Keratinocyte (primary cell): ENCODE data around the gene KLRF1. TPM values are rescaled to one million over a fixed set of nuclear protein-coding genes. Genes with fewer than 3 reads are reported as not detected.
A peak's percentile ranks its signal among the peaks of the same experiment; 100 is the strongest.

Source experiments
- DNase-seq: peaks from one replicate; pipeline ENCODE4 v3.0.0-alpha.2; 2011; ENCODE audit warnings: low read depth, missing footprints, low spot score
- FAIRE-seq: peaks from 2 replicates; lab custom pipeline; 2011; peaks lifted over from hg19 to GRCh38; lab: Jason Lieb, UNC
- H2AFZ ChIP-seq: 2 replicates; pipeline ENCODE4 v1.6.0; 2012; ENCODE audit warnings: low read length, control low read depth, inconsistent platforms; ENCODE audit not compliant: control insufficient read depth
- H3K27ac ChIP-seq: 2 replicates; pipeline ENCODE4 v1.5.1; 2011; ENCODE audit warnings: low read length; ENCODE audit not compliant: control insufficient read depth, insufficient read depth
- H3K27me3 ChIP-seq: 3 replicates; pipeline ENCODE4 v1.6.0; 2011; ENCODE audit warnings: low read length; ENCODE audit not compliant: control insufficient read depth, insufficient read depth; ENCODE audit errors: extremely low read depth
- H3K36me3 ChIP-seq, 2 experiments: 2 replicates in 1 of 2; 3 replicates in 1 of 2; pipeline ENCODE4 v1.5.1; 2011; ENCODE audit warnings: low read length in 2 of 2, mild to moderate bottlenecking in 1 of 2; ENCODE audit not compliant: control insufficient read depth in 2 of 2, insufficient read depth in 2 of 2; ENCODE audit errors: extremely low read depth in 1 of 2
- H3K4me1 ChIP-seq: 3 replicates; pipeline ENCODE4 v1.5.1; 2011; ENCODE audit warnings: low read length; ENCODE audit not compliant: control insufficient read depth, insufficient read depth; ENCODE audit errors: extremely low read depth
- H3K4me2 ChIP-seq: 3 replicates; pipeline ENCODE4 v1.6.0; 2011; ENCODE audit warnings: low read depth, low read length; ENCODE audit not compliant: control insufficient read depth, insufficient read depth; ENCODE audit errors: extremely low read depth
- H3K4me3 ChIP-seq, 3 experiments: fragments of 200-600 bp in 1 of 3; sonication (generic) in 1 of 3; 2 replicates in 2 of 3; 3 replicates in 1 of 3; pipeline ENCODE4 v1.5.1; 2011 to 2016; ENCODE audit warnings: low read length in 3 of 3, mild to moderate bottlenecking in 3 of 3, control low read depth in 2 of 3, inconsistent platforms in 1 of 3, low read depth in 1 of 3, mixed read lengths in 1 of 3, mixed run types in 1 of 3, moderate library complexity in 1 of 3; ENCODE audit not compliant: control insufficient read depth in 2 of 3, insufficient read depth in 2 of 3; ENCODE audit errors: extremely low read depth in 1 of 3
- H3K79me2 ChIP-seq: 2 replicates; pipeline ENCODE4 v1.6.0; 2012; ENCODE audit warnings: low read length; ENCODE audit not compliant: control insufficient read depth, insufficient read depth
- H3K9ac ChIP-seq: 3 replicates; pipeline ENCODE4 v1.6.0; 2011; ENCODE audit warnings: low read length; ENCODE audit not compliant: control insufficient read depth, insufficient read depth; ENCODE audit errors: extremely low read depth
- H3K9me1 ChIP-seq: 3 replicates; pipeline ENCODE4 v1.6.0; 2011; ENCODE audit warnings: low read length; ENCODE audit not compliant: control insufficient read depth, insufficient read depth; ENCODE audit errors: extremely low read depth
- H3K9me3 ChIP-seq: 2 replicates; pipeline ENCODE4 v1.5.1; 2012; ENCODE audit warnings: low read depth, low read length; ENCODE audit not compliant: control insufficient read depth
- H4K20me1 ChIP-seq: 3 replicates; pipeline ENCODE4 v1.6.0; 2011; ENCODE audit warnings: low read length; ENCODE audit not compliant: control insufficient read depth, insufficient read depth; ENCODE audit errors: extremely low read depth
- EZH2 ChIP-seq: IDR thresholded peaks from one replicate; pipeline ENCODE4 v1.6.1; 2012; ENCODE audit warnings: inconsistent platforms, mild to moderate bottlenecking, low read length, moderate library complexity
- dilution Hi-C: fragments of 300-500 bp; cut with MboI; formaldehyde crosslinking; loops from one replicate; pipeline ENCODE4 v1.7.0; 2020; ENCODE audit warnings: low sequenced_read_pairs; ENCODE audit not compliant: extremely low pct_ligation_motif_present
- polyA plus RNA-seq, 5 experiments: library from polyadenylated mRNA; depleted of rRNA in 3 of 5; stranded (reverse) in 3 of 5; stranded (forward) in 1 of 5; unstranded in 1 of 5; fragments of >200 nt; gene quantifications; 1 replicate in 1 of 5; 2 replicates in 3 of 5; 3 replicates in 1 of 5; pipeline versions ENCODE4 v1.2.1 to v1.2.3, GENCODE V29; 2011 to 2012; ENCODE audit warnings: missing spikeins in 2 of 5, low read depth in 1 of 5, low replicate concordance in 1 of 5
- TF ChIP-seq, protein P1 (sequence below), 3 experiments: IDR thresholded peaks in 1 of 3; conservative IDR thresholded peaks in 1 of 3; optimal IDR thresholded peaks in 1 of 3; 2 replicates in 2 of 3; 3 replicates in 1 of 3; pipeline versions ENCODE3 to v1.5.1; 2011; ENCODE audit warnings: low read length in 3 of 3, mild to moderate bottlenecking in 3 of 3, moderate library complexity in 2 of 3, control low read depth in 1 of 3, inconsistent platforms in 1 of 3; ENCODE audit not compliant: insufficient read depth in 2 of 3; ENCODE audit errors: extremely low read depth in 1 of 3

Gene KLRF1
- polyA plus RNA-seq, 1 donor (not counting 4 experiments of a cell fraction or from before 2014, with no cell fraction given) = 0.12 TPM

DNA sequence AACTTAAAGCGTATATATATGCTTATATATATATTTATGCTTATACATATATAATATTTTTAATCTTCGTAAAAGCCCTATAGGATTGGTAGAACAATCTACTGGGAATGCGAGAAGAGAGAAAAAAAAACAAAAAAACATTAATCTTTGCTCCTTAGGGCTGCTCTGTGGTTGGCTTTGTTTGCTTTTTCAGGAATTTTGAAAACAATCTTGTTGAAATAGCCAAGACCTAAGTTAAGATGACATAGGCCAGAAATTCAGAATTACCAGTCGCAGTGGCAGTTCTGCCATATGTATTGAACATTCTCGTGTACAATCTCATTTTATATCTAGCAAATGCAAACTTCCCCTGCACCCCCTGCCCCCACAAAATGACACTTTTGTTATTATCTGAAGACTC lies 54.7 kb downstream of the KLRF1 start:
- TF ChIP-seq EZH2 = no peak
- Histone ChIP-seq H4K20me1 (no peaks in the 10 kb centered on the region), H3K4me3 (no peak overlapping the region), H3K79me2 (no peaks in the 10 kb centered on the region), H2AFZ (no peak overlapping the region), H3K9me1 (no peaks in the 10 kb centered on the region), H3K9ac (no peak overlapping the region), H3K36me3 (no peaks in the 10 kb centered on the region), H3K4me2 (no peak overlapping the region), H3K9me3 (no peaks in the 10 kb centered on the region), H3K4me1 (peaks cover 11% of the 10 kb centered on the region), H3K27me3 (no peaks in the 10 kb centered on the region), H3K27ac (no peak overlapping the region)
- no peak for DNase-seq
- dilution Hi-C loops = no loop called here
- no peak for FAIRE-seq

DNA sequence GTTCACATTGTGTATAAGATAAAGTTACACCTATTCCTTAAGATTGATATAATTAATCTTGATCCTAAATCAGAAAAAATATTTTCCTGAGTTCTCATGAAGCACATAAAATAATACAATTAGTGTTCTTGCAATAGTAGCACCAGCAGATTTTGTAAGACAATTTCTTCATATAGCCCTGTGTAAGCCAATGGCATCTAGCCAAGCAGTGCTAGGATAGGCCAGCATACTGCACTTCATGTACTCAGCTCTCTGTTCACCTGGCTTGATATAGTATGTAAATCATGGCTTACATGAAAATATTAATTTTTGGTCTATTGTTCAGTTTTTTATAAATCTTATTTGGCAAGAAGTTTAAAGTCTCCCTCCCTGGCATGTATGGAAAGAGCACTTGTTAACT lies 55.9 kb downstream of the KLRF1 start:
- dilution Hi-C loops = no loop called here
- Histone ChIP-seq H3K4me1 (peaks cover 11% of the 10 kb centered on the region), H3K9me1 (no peaks in the 10 kb centered on the region), H3K9ac (no peak overlapping the region), H3K79me2 (no peaks in the 10 kb centered on the region), H3K36me3 (no peaks in the 10 kb centered on the region), H3K4me3 (no peak overlapping the region), H3K27me3 (no peaks in the 10 kb centered on the region), H3K27ac (no peak overlapping the region), H3K4me2 (peak overlapping the region; percentile 35), H2AFZ (no peak overlapping the region), H3K9me3 (no peaks in the 10 kb centered on the region), H4K20me1 (no peaks in the 10 kb centered on the region)
- peak; percentile 72 for FAIRE-seq
- DNase-seq = no peak
- TF ChIP-seq, protein P1, sequence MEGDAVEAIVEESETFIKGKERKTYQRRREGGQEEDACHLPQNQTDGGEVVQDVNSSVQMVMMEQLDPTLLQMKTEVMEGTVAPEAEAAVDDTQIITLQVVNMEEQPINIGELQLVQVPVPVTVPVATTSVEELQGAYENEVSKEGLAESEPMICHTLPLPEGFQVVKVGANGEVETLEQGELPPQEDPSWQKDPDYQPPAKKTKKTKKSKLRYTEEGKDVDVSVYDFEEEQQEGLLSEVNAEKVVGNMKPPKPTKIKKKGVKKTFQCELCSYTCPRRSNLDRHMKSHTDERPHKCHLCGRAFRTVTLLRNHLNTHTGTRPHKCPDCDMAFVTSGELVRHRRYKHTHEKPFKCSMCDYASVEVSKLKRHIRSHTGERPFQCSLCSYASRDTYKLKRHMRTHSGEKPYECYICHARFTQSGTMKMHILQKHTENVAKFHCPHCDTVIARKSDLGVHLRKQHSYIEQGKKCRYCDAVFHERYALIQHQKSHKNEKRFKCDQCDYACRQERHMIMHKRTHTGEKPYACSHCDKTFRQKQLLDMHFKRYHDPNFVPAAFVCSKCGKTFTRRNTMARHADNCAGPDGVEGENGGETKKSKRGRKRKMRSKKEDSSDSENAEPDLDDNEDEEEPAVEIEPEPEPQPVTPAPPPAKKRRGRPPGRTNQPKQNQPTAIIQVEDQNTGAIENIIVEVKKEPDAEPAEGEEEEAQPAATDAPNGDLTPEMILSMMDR (optimal IDR thresholded peaks at IDR 0.05 in 1 of 3, IDR thresholded peaks at IDR 0.05 in 1 of 3, conservative IDR thresholded peaks at IDR 0.05 in 1 of 3; ENCODE audit: extremely low read depth in 1 of 3, insufficient read depth in 2 of 3, low read length in 3 of 3) = no peak
- TF ChIP-seq EZH2 = no peak

DNA sequence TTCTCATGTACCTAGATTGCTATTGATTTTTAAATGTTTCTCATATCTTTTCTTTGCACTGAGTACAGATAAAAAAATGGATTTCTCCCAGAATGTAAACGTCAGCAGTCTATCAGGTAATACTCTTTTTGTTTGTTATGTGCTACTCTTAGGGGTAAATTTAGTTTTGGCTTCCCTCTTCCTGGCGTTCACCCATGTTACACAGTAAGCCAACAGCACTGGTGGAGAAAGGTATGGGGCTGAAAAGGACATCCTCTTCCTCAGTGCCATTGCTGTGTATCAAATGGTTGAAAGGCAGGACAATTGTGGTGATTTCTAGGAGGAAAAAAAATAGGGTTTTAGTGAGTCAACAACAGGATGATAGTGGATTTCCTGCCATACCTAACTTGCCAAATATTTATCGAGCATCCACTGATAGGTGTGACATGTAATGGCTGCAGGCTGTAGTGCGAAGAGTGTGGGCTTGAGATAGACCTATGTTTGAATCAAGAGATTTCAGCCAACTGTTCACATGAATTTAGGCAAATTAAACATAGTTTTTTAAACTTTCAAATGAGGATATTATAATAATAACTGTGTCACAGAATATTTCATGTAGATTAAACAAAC lies 61.5 kb downstream of the KLRF1 start:
- Histone ChIP-seq H3K9ac (no peak overlapping the region), H3K9me1 (no peaks in the 10 kb centered on the region), H4K20me1 (no peaks in the 10 kb centered on the region), H2AFZ (peak overlapping the region; percentile 74), H3K36me3 (no peaks in the 10 kb centered on the region), H3K79me2 (no peaks in the 10 kb centered on the region), H3K9me3 (no peaks in the 10 kb centered on the region), H3K4me1 (peaks cover 4% of the 10 kb centered on the region), H3K4me2 (no peak overlapping the region), H3K4me3 (no peak overlapping the region), H3K27ac (no peak overlapping the region), H3K27me3 (no peaks in the 10 kb centered on the region)
- DNase-seq (no peak), FAIRE-seq (peak; percentile 87)
- no peak for TF ChIP-seq EZH2
- TF ChIP-seq, protein P1 (optimal IDR thresholded peaks at IDR 0.05 in 1 of 3, IDR thresholded peaks at IDR 0.05 in 1 of 3, conservative IDR thresholded peaks at IDR 0.05 in 1 of 3; ENCODE audit: extremely low read depth in 1 of 3, insufficient read depth in 2 of 3, low read length in 3 of 3) = no peak
- dilution Hi-C loops = no loop called here
